ENCODE results near the gene BTBD9. TPM values are rescaled to one million over a fixed set of nuclear protein-coding genes. Genes with fewer than 3 reads are reported as not detected.

Gene BTBD9
- total and polyA plus RNA-seq, 3 donors from 2014 or later, result 11.4 to 32.8 (median 29.5) TPM

GRCh38 chr6:38162493-38163185, 477.1 kb downstream of the BTBD9 start:
- Histone ChIP-seq H3K27me3 (no peaks in the 10 kb centered on the region), H3K9me3 (no peaks in the 10 kb centered on the region), H3K27ac (no peak overlapping the region), H3K4me3 (no peak overlapping the region), H3K36me3 (ENCODE audit: low read depth, missing control alignments) (no peaks in the 10 kb centered on the region), H3K4me1 (peaks cover 5% of the 10 kb centered on the region)
- no peak for TF ChIP-seq POLR2A (IDR thresholded peaks at IDR 0.05)
- no peak for TF ChIP-seq CTCF (IDR thresholded peaks at IDR 0.05)
- 90 to 95% methylated on average over 15 to 17 of the region's 17 CpGs for WGBS, 2 donors
- intact Hi-C loops (cut with DNase I; ENCODE audit: low total_unique reads), result no loop called here
- no peak for DNase-seq

GRCh38 chr6:38161754-38162492, 477.8 kb downstream of the BTBD9 start:
- WGBS, 2 donors, result 89 to 95% methylated on average over 12 to 14 of the region's 15 CpGs
- DNase-seq, result no peak
- intact Hi-C loops (cut with DNase I; ENCODE audit: low total_unique reads), result no loop called here
- TF ChIP-seq POLR2A (IDR thresholded peaks at IDR 0.05), result no peak
- TF ChIP-seq CTCF (IDR thresholded peaks at IDR 0.05), result no peak
- Histone ChIP-seq H3K9me3 (no peaks in the 10 kb centered on the region), H3K4me3 (no peak overlapping the region), H3K27ac (no peak overlapping the region), H3K27me3 (no peaks in the 10 kb centered on the region), H3K4me1 (peaks cover 5% of the 10 kb centered on the region), H3K36me3 (ENCODE audit: low read depth, missing control alignments) (no peaks in the 10 kb centered on the region)

GRCh38 chr6:38161331-38161730, 478.4 kb downstream of the BTBD9 start:
- intact Hi-C loops (cut with DNase I; ENCODE audit: low total_unique reads), result no loop called here
- H3K27me3 ChIP-seq, result no peaks in the 10 kb centered on the region
- no peaks in the 10 kb centered on the region for H3K9me3 ChIP-seq
- 94 to 95% methylated on average over 15 of the region's 15 CpGs for WGBS, 2 donors
- H3K27ac ChIP-seq, result no peak overlapping the region
- TF ChIP-seq CTCF (IDR thresholded peaks at IDR 0.05) (no peak), POLR2A (IDR thresholded peaks at IDR 0.05) (no peak)
- no peaks in the 10 kb centered on the region for H3K36me3 ChIP-seq (ENCODE audit: low read depth, missing control alignments)
- no peak for DNase-seq
- H3K4me3 ChIP-seq, result no peak overlapping the region
- H3K4me1 ChIP-seq, result peaks cover 5% of the 10 kb centered on the region

- DNase-seq, result no peak
- WGBS, 2 donors, result 94 to 97% methylated on average over 25 of the region's 25 CpGs
- Histone ChIP-seq H3K36me3 (ENCODE audit: low read depth, missing control alignments) (no peaks in the 10 kb centered on the region), H3K4me3 (no peak overlapping the region), H3K27ac (no peak overlapping the region), H3K4me1 (peaks cover 5% of the 10 kb centered on the region), H3K9me3 (no peaks in the 10 kb centered on the region), H3K27me3 (no peaks in the 10 kb centered on the region)
- intact Hi-C loops (cut with DNase I; ENCODE audit: low total_unique reads), result no loop called here
- TF ChIP-seq POLR2A (IDR thresholded peaks at IDR 0.05) (no peak), CTCF (IDR thresholded peaks at IDR 0.05) (no peak)
Observed at GRCh38 chr6:38160831-38161230, 478.9 kb downstream of the BTBD9 start.
